ENCODE results near the gene DTD2. TPM values are rescaled to one million over a fixed set of nuclear protein-coding genes. Genes with fewer than 3 reads are reported as not detected.
"Not testable (repeated sequence)": the region's sequence is repeated elsewhere in the genome, so short reads cannot be mapped to it uniquely, and the experiment has no call there.

Gene DTD2
- total and polyA plus RNA-seq, 2 of the 4 experiments (the other 2 are of a cell fraction), result 16.9 to 24.9 TPM

DNA sequence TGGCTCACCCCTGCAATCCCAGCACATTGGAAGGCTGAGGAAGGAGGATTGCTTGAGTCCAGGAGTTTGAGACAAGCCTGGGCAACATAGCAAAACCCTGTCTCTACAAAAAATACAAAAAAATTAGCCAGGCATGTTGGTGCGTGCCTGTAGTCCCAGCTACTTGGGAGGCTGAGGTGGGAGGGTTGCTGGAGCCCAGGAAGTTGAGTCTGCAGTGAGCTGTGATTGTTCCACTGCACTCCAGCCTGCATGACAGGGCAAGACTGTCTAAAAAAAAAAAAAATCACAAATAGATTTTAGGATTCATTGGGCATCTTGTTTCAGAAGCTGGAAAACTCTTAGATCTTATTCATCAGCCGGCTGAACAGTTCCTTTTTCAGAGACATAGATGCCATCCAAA lies 5.1 kb upstream of the DTD2 start:
- H3K14ac ChIP-seq (replicated peaks; ENCODE audit: low read depth, low read length); H3K56ac ChIP-seq (ENCODE audit: extremely low read depth, insufficient read depth, low read length); H3K27me3 ChIP-seq (ENCODE audit: control insufficient read depth, insufficient read depth, low read length); H3K79me1 ChIP-seq (ENCODE audit: low read depth in 1 of 2, low read length in 2 of 2); H4K8ac ChIP-seq (ENCODE audit: low read depth in 2 of 2, low read length in 2 of 2); H3K18ac ChIP-seq (ENCODE audit: low read depth, low read length); H2AK5ac ChIP-seq (ENCODE audit: low read depth, low read length); H3K27ac ChIP-seq (ENCODE audit: insufficient read depth, low read length); H2BK120ac ChIP-seq (ENCODE audit: low read depth, low read length); H2BK5ac ChIP-seq (ENCODE audit: low read depth, low read length, poor library complexity, severe bottlenecking); ATAC-seq (ENCODE audit: low read depth); H2BK20ac ChIP-seq (ENCODE audit: low read depth, low read length); H3K36me3 ChIP-seq (ENCODE audit: control insufficient read depth, insufficient read depth, low read length); H3K9me3 ChIP-seq (ENCODE audit: control insufficient read depth, insufficient read depth, low read length); H4K5ac ChIP-seq (ENCODE audit: low read depth, low read length); H2BK15ac ChIP-seq (ENCODE audit: low read depth, low read length); BruUV-seq (replicated peaks); intact Hi-C loops (cut with micrococcal nuclease); H2AFZ ChIP-seq (replicated peaks; ENCODE audit: low read length, poor library complexity); H3K9ac ChIP-seq (ENCODE audit: low read depth, low read length); H3K4ac ChIP-seq (ENCODE audit: low read depth, low read length); in situ Hi-C loops (cut with MboI; ENCODE audit: low sequenced_read_pairs); H3K9me1 ChIP-seq (ENCODE audit: insufficient read depth, low read length); H2AK9ac ChIP-seq (replicated peaks; ENCODE audit: low read depth, low read length, poor library complexity); DNase-seq; POLR2A ChIA-PET (ENCODE audit: unreplicated experiment); H3K23ac ChIP-seq (ENCODE audit: low read depth, low read length); H3K4me3 ChIP-seq (ENCODE audit: insufficient read depth, low read depth, low read length); dilution Hi-C loops (cut with HindIII; ENCODE audit: low sequenced_read_pairs, unreplicated experiment); H3K4me2 ChIP-seq (ENCODE audit: low read depth, low read length); H4K91ac ChIP-seq (ENCODE audit: insufficient read depth, low read depth, low read length); H4K20me1 ChIP-seq (ENCODE audit: insufficient read depth, low read length); H3K4me1 ChIP-seq (ENCODE audit: control insufficient read depth, insufficient read depth, low read length): not testable (repeated sequence)
- CTCF ChIA-PET, result interaction anchor here (0.6 kb wide), 1 partner anchor 8 kb away, joined by 3 read pairs; no protein-coding TSS in a partner anchor
- no CpG with 5 or more reads among the region's 2 CpGs for WGBS, 2 experiments (ENCODE audit: extremely low coverage in 2 of 2, insufficient read length in 1 of 2)
